Activated T-cell treated with anti-CD3 and anti-CD28 coated beads for 48 hours (primary cell): ENCODE measurements around the gene NLGN4Y.

Experiments used
- DNase-seq: peaks from one replicate; pipeline ENCODE4 v3.0.0-alpha.2; 2020; ENCODE audit warnings: low read depth

Gene NLGN4Y

GRCh38 chrY:14644157-14644952, 120.0 kb downstream of the NLGN4Y start:
- DNase-seq: no peak

GRCh38 chrY:14679181-14679580, 154.9 kb downstream of the NLGN4Y start:
- no peak for DNase-seq

- no peak for DNase-seq
Measured at GRCh38 chrY:14694543-14694942, 170.2 kb downstream of the NLGN4Y start.

- DNase-seq: no peak
Measured at GRCh38 chrY:14708158-14708557, 183.8 kb downstream of the NLGN4Y start.

- DNase-seq: no peak
Measured at GRCh38 chrY:14741596-14741995, 217.3 kb downstream of the NLGN4Y start.

- DNase-seq: no peak
Measured at GRCh38 chrY:14748329-14748728, 224.0 kb downstream of the NLGN4Y start.

GRCh38 chrY:14755571-14755970, 231.2 kb downstream of the NLGN4Y start:
- DNase-seq: no peak

GRCh38 chrY:14762903-14763302, 238.6 kb downstream of the NLGN4Y start:
- no peak for DNase-seq

GRCh38 chrY:14763600-14763999, 239.3 kb downstream of the NLGN4Y start:
- DNase-seq: no peak

- no peak for DNase-seq
Measured at GRCh38 chrY:14778208-14778607, 253.9 kb downstream of the NLGN4Y start.

GRCh38 chrY:14793104-14793503, 268.8 kb downstream of the NLGN4Y start:
- no peak for DNase-seq

- no peak for DNase-seq
Measured at GRCh38 chrY:14793674-14794073, 269.3 kb downstream of the NLGN4Y start.

GRCh38 chrY:14798010-14798409, 273.7 kb downstream of the NLGN4Y start:
- DNase-seq: no peak

- DNase-seq: no peak
Measured at GRCh38 chrY:14801096-14801495, 276.8 kb downstream of the NLGN4Y start.

GRCh38 chrY:14802125-14802524, 277.8 kb downstream of the NLGN4Y start:
- no peak for DNase-seq

GRCh38 chrY:14804041-14804440, 279.7 kb downstream of the NLGN4Y start:
- no peak for DNase-seq

- DNase-seq: no peak
Measured at GRCh38 chrY:14818452-14818851, 294.1 kb downstream of the NLGN4Y start.

GRCh38 chrY:14822201-14822600, 297.9 kb downstream of the NLGN4Y start:
- DNase-seq: no peak

GRCh38 chrY:14822906-14823305, 298.6 kb downstream of the NLGN4Y start:
- DNase-seq: no peak

GRCh38 chrY:14824583-14824982, 300.3 kb downstream of the NLGN4Y start:
- DNase-seq: no peak

- no peak for DNase-seq
Measured at GRCh38 chrY:14825728-14826127, 301.4 kb downstream of the NLGN4Y start.

- no peak for DNase-seq
Measured at GRCh38 chrY:14828531-14828930, 304.2 kb downstream of the NLGN4Y start.

GRCh38 chrY:14829366-14829885, 305.1 kb downstream of the NLGN4Y start:
- no peak for DNase-seq
